CD4-positive, alpha-beta T cell treated with Interleukin-6 for 4 hours (primary cell): Measurements from ENCODE around the gene GPR25.
A peak's percentile ranks its signal among the peaks of the same experiment; 100 is the strongest.

Experiments used
- DNase-seq: peaks from one replicate; pipeline ENCODE4 v3.0.0-alpha.2; 2020; ENCODE audit warnings: mixed read lengths

GPR25 gene

GRCh38 chr1:200872446-200873115 lies at the start of gene GPR25:
Gene GPR25 (plus strand): TSS chr1:200872981. CDS start chr1:200873038, 57 bp downstream.
- DNase-seq: no peak

GRCh38 chr1:200831091-200831490 lies 41.7 kb upstream of the GPR25 start:
- no peak for DNase-seq

- no peak for DNase-seq
These were observed 38.4 kb upstream of the GPR25 start for GRCh38 chr1:200834383-200834782.

GRCh38 chr1:200836213-200836612 lies 36.6 kb upstream of the GPR25 start:
- no peak for DNase-seq

GRCh38 chr1:200837931-200838571 lies 34.7 kb upstream of the GPR25 start:
- no peak for DNase-seq

GRCh38 chr1:200838676-200839445 lies 33.9 kb upstream of the GPR25 start:
- no peak for DNase-seq

GRCh38 chr1:200845360-200845759 lies 27.4 kb upstream of the GPR25 start:
- DNase-seq: no peak

GRCh38 chr1:200846398-200846797 lies 26.4 kb upstream of the GPR25 start:
- DNase-seq: no peak

GRCh38 chr1:200849430-200849829 lies 23.4 kb upstream of the GPR25 start:
- DNase-seq: no peak

GRCh38 chr1:200850554-200850953 lies 22.2 kb upstream of the GPR25 start:
- no peak for DNase-seq

GRCh38 chr1:200856716-200857357 lies 15.9 kb upstream of the GPR25 start:
- no peak for DNase-seq

- DNase-seq: no peak
These were observed 15.0 kb upstream of the GPR25 start for GRCh38 chr1:200857804-200858203.

- DNase-seq: no peak
These were observed 10.7 kb upstream of the GPR25 start for GRCh38 chr1:200861937-200862647.

- peak; percentile 52 for DNase-seq
These were observed 9.9 kb upstream of the GPR25 start for GRCh38 chr1:200862713-200863415.

- no peak for DNase-seq
These were observed 6.7 kb upstream of the GPR25 start for GRCh38 chr1:200866116-200866515.

GRCh38 chr1:200866521-200866920 lies 6.3 kb upstream of the GPR25 start:
- peak; percentile 32 for DNase-seq

- DNase-seq: peak; percentile 38
These were observed 5.6 kb upstream of the GPR25 start for GRCh38 chr1:200867018-200867811.

- no peak for DNase-seq
These were observed 3.4 kb upstream of the GPR25 start for GRCh38 chr1:200869376-200869752.

- DNase-seq: peak; percentile 31
These were observed 2.9 kb upstream of the GPR25 start for GRCh38 chr1:200869753-200870391.

- no peak for DNase-seq
These were observed 412 bp downstream of the GPR25 start for GRCh38 chr1:200873116-200873670.
